Mesodermal cell (in vitro differentiated cells): ENCODE results near the gene IFIH1.

Experiments used
- H3K27ac ChIP-seq: 2 replicates; pipeline ENCODE4 v1.7.0; 2013; ENCODE audit warnings: mild to moderate bottlenecking, low read depth, low read length, moderate library complexity; ENCODE audit not compliant: severe bottlenecking
- H3K36me3 ChIP-seq: 2 replicates; pipeline ENCODE4 v1.7.1; 2013; ENCODE audit warnings: mild to moderate bottlenecking, low read length, moderate library complexity; ENCODE audit not compliant: control insufficient read depth, insufficient read depth
- H3K4me1 ChIP-seq: one replicate; pipeline ENCODE4 v1.7.1; 2013; ENCODE audit warnings: mild to moderate bottlenecking, low read length; ENCODE audit not compliant: insufficient read depth, control insufficient read depth, poor library complexity, severe bottlenecking
- H3K4me3 ChIP-seq: 2 replicates; pipeline ENCODE4 v1.7.0; 2013; ENCODE audit warnings: low read length, control low read depth, mild to moderate bottlenecking; ENCODE audit not compliant: insufficient read depth, poor library complexity, severe bottlenecking; ENCODE audit errors: extremely low read depth
- H3K9me3 ChIP-seq: 2 replicates; pipeline ENCODE4 v1.7.1; 2013; ENCODE audit warnings: mild to moderate bottlenecking, low read length, moderate library complexity; ENCODE audit not compliant: control insufficient read depth
- WGBS, 2 experiments: methylation state at CpG; one replicate each; pipeline ENCODE4 v1.1.5; 2013; ENCODE audit warnings: missing lambda C conversion rate in 2 of 2; ENCODE audit not compliant: insufficient coverage in 2 of 2; 5-methylcytosine and 5-hydroxymethylcytosine counted together

Gene IFIH1

DNA sequence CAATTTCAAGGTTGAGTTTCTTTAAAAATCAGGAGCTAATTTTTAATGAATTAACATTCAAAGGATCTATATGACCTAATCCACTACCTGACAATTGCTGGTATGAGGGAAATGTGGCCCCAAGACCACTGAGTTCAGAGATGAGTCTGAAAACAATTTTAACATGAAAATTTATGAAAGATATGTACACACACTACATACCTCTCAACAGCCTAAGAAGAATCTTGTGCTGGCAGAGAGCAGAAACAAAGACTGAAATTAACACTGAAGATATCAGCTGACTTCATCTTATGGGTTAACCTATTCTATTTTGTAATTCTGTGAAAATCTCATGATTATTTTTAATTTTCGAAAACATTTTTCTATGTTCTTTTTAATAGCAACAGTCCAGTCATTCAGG, 76.9 kb downstream of the IFIH1 start:
- WGBS, 2 experiments, result no CpG with 5 or more reads among the region's 1 CpG
- H3K4me3 ChIP-seq, result no peak overlapping the region

DNA sequence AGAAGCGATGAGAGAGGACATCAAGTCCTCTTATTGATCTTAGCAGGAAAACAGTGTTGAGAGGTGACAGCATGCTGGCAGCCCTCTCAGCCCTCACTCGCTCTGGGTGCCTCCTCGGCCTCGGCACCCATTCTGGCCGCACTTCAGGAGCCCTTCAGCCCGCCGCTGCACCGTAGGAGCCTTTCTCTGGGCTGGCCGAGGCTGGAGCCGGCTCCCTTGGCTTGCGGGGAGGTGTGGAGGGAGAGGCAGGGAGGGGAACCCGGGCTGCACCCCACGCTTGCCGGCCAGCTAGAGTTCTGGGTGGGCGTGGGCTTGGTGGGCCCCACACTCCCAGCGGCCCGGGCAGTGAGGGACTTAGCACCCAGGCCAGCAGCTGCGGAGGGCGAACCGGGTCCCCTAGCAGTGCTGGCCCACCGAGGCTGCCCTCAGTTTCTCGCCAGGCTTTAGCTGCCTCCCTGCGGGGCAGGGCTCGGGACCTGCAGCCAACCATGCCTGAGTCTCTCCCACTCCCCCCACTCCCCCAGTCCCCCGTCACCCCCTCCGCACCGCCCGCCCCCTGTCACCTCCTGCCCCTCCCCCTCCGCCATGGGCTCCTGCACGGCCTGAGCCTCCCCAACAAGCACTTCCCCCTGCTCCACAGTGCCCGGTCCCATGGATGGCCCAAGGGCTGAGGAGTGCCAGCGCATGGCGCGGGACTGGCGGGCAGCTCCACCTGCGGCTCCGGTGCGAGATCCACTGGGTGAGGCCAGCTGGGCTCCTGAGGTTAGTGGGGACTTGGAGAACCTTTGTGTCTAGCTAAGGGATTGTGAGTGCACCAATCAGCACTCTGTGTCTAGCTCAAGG, 83.6 kb downstream of the IFIH1 start:
- 94 to 97% methylated on average over 12 to 13 of the region's 38 CpGs for WGBS, 2 experiments
- H3K9me3 ChIP-seq, result no peaks in the 10 kb centered on the region
- H3K4me1 ChIP-seq, result peaks cover 26% of the 10 kb centered on the region
- H3K36me3 ChIP-seq, result no peaks in the 10 kb centered on the region
- no peak overlapping the region for H3K27ac ChIP-seq
- no peak overlapping the region for H3K4me3 ChIP-seq

More for the DNA sequence above, 76.9 kb downstream of the IFIH1 start:
- H3K27ac ChIP-seq, result no peak overlapping the region
- H3K36me3 ChIP-seq, result no peaks in the 10 kb centered on the region
- peaks cover 26% of the 10 kb centered on the region for H3K4me1 ChIP-seq
- H3K9me3 ChIP-seq, result no peaks in the 10 kb centered on the region

DNA sequence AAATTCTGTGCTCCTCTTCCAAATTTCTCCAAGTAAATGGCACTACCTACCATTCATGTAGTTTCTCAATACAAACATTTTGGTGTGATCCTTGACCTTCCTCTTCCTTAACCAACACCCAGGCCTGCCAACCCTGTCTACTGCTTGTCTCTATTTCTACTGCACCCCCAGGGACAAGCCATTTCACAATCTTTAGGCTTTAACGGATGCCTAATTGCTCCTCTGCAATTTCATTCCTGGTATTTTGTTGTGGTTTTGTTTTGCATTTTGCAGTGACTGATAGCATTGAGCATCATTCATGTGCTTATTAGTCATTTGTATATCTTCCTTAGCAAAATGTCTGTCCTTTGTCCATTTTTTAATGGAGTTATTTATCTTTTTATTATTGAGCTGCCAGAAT, 85.3 kb downstream of the IFIH1 start:
- WGBS, 2 experiments, result no CpG with 5 or more reads among the region's 1 CpG
- Histone ChIP-seq H3K36me3 (no peaks in the 10 kb centered on the region), H3K27ac (no peak overlapping the region), H3K4me3 (no peak overlapping the region), H3K4me1 (peaks cover 26% of the 10 kb centered on the region), H3K9me3 (no peaks in the 10 kb centered on the region)

DNA sequence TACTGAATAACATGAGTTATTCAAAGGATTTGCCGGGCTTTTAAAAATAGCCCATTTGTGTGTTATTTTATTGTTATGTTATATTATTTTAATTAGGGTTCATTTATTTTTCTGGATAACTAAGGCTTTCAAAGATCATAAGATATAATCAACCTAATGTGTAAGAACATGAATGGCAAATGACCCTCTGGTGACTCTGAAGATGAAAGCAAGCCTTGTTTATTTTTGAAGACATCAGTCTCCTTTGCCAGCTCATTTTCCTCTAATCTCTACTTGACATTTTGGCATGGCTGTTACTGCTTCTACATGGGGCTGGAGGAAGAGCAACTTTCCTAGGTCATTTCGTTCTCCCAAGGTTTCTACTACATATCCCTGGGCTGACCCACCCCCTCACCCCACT, 85.8 kb downstream of the IFIH1 start:
- WGBS, 2 experiments, result 57 to 75% methylated on average over 1 of the region's 2 CpGs
- H3K36me3 ChIP-seq, result no peaks in the 10 kb centered on the region
- H3K4me1 ChIP-seq, result peaks cover 26% of the 10 kb centered on the region
- H3K4me3 ChIP-seq, result no peak overlapping the region
- H3K9me3 ChIP-seq, result no peaks in the 10 kb centered on the region
- H3K27ac ChIP-seq, result peak overlapping the region; percentile 18

DNA sequence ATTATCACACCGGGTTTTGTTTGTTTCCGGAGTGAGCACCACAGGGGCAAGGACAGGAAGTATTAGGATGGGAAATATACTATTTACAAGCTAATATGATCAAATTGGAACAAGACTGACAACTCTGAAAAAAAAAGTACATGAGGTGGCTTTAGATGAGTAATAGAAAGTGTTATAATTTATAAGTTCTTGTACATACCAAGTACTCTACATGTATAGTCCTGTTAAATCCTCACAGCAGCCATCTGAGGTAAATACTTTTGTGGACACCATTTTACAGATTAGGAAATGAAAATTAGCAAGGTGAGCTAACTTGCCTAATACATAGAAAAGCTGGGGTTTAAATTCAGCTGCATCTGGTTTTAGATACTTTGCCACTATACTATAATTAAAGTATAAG, 86.5 kb downstream of the IFIH1 start:
- H3K4me3 ChIP-seq, result no peak overlapping the region
- H3K9me3 ChIP-seq, result no peaks in the 10 kb centered on the region
- no peak overlapping the region for H3K27ac ChIP-seq
- peaks cover 26% of the 10 kb centered on the region for H3K4me1 ChIP-seq
- H3K36me3 ChIP-seq, result no peaks in the 10 kb centered on the region
- WGBS, 2 experiments, result no CpG with 5 or more reads among the region's 2 CpGs

DNA sequence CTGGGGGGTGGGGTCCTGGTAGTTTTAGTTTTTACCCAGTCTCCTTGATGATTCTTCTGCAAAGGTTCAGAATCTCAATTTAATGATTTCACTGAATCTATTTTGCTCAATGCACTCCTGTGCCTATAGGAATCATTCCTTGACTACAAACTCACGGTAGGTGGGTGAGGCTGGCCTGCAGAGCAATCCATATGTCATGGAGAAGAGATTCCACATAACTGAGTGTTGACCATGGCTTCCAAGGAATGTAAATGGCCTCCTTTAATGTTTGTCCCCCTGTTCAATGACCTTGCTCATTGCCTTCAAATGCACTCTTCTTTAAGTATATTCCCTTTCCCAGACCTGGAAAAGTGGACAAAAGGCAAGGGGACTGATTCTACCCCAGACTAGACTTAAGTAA, 87.7 kb downstream of the IFIH1 start:
- no peak overlapping the region for H3K4me3 ChIP-seq
- H3K9me3 ChIP-seq, result no peaks in the 10 kb centered on the region
- no peaks in the 10 kb centered on the region for H3K36me3 ChIP-seq
- no peak overlapping the region for H3K27ac ChIP-seq
- peaks cover 26% of the 10 kb centered on the region for H3K4me1 ChIP-seq
- WGBS, 2 experiments, result 80% methylated on average over 1 of the region's 1 CpG; no CpG with 5 or more reads in 1 of the 2 experiments

DNA sequence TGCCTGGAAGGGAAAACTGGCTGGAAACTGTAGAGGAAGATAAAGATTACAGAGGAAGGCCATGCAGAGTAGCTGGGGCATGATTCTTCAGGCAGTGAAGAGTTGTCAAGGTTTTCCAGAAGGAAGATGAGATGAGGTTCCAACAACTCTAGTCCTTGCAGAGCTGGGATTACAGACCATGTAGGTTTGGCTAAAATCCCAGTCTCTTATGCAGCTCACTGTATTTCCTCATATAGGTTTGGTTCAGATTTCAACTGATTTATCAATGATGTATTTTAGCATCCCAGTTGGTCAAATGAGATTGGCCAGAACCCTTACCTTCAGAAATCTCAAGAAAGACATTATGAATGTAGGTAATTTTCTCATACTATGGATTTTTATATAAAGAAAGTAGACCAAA, 91.6 kb downstream of the IFIH1 start:
- H3K36me3 ChIP-seq, result no peaks in the 10 kb centered on the region
- no peak overlapping the region for H3K4me3 ChIP-seq
- no peak overlapping the region for H3K27ac ChIP-seq
- no peaks in the 10 kb centered on the region for H3K9me3 ChIP-seq
- peaks cover 13% of the 10 kb centered on the region for H3K4me1 ChIP-seq

DNA sequence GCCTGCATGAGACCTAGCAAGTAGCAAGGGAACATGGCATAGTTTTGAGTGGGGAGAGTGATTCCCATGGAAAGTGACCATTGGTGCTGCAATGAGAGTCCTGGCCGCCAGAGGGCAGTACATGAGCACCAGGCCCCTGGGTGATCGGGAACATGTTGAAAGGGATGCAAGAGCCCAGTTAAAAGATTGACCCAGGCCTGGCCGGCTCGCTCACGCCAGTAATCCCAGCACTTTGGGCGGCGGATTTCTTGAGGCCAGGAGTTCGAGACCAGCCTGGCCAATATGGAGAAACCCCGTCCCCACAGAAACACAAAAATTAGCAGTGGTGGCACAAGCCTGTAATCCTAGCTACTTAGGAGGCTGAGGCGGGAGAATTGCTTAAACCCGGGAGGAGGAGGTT, 97.4 kb downstream of the IFIH1 start:
- no peaks in the 10 kb centered on the region for H3K4me1 ChIP-seq
- no peaks in the 10 kb centered on the region for H3K9me3 ChIP-seq
- no peak overlapping the region for H3K27ac ChIP-seq
- WGBS, 2 experiments, result 36 to 42% methylated on average over 10 to 11 of the region's 11 CpGs
- no peak overlapping the region for H3K4me3 ChIP-seq
- H3K36me3 ChIP-seq, result no peaks in the 10 kb centered on the region

DNA sequence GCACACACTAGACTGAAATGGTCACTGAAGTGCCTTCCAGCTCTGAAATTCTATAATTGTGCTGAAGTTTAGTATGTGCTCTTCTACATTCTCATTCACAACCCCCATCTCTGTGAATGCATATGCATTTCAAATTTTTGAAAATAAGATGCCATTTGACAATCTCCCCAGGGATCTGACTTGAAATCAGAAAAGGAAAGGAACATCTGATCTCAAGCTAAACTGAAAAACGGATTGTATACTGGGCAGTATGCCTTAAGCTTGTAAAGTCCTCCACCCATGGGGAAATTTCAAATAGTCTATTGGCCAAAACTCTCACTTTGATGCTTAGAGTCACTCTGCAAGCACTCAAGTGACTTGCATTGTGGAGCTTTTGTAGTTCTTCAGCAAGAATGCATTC, 98.1 kb downstream of the IFIH1 start:
- Histone ChIP-seq H3K4me1 (no peaks in the 10 kb centered on the region), H3K36me3 (no peaks in the 10 kb centered on the region), H3K9me3 (no peaks in the 10 kb centered on the region), H3K27ac (no peak overlapping the region), H3K4me3 (no peak overlapping the region)
- 67% methylated on average over 1 of the region's 1 CpG; no CpG with 5 or more reads in 1 of the 2 experiments for WGBS, 2 experiments

DNA sequence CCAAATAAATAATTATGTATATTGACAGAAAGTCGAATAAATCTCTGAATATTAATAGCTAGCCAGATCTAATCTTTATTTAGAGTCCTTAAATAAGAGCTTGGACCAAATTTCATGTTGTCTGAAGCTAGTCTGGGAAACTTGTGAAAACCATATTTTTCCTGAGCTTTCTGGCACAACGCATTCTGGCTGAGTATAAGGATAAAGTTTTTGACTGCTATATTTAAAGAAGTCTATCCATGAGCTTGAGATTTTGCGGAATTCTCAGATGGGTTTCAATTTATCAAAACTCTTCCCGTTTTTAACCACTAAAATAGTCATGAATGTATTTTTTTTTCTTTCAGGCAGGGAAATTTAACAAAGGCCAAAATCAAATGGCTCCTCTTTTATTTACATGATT, 99.1 kb downstream of the IFIH1 start:
- 75 to 100% methylated on average over 1 of the region's 4 CpGs for WGBS, 2 experiments
- H3K9me3 ChIP-seq, result no peaks in the 10 kb centered on the region
- H3K27ac ChIP-seq, result no peak overlapping the region
- no peak overlapping the region for H3K4me3 ChIP-seq
- H3K36me3 ChIP-seq, result no peaks in the 10 kb centered on the region
- H3K4me1 ChIP-seq, result no peaks in the 10 kb centered on the region

DNA sequence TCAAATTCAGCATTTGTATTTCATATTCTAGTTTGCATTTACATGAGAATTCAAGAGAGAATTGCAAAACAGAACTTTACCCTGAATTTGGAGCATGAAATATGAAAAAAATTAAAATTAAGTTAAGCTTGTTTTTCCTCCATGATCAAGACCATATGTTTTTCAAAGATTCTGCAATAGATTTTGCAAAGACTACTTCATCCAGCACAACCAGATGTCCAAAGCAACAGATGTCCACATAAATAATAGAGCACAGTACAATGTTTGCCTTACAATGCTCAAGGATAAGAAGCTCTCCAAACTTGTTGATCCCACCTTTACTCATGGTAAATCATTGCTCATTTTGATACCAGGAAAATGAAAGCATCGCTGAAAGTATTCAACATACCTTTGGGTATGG, 100.9 kb downstream of the IFIH1 start:
- Histone ChIP-seq H3K4me1 (no peaks in the 10 kb centered on the region), H3K9me3 (no peaks in the 10 kb centered on the region), H3K27ac (no peak overlapping the region), H3K36me3 (no peaks in the 10 kb centered on the region), H3K4me3 (no peak overlapping the region)
- WGBS, 2 experiments, result no CpG with 5 or more reads among the region's 1 CpG
